ENCODE measurements around the gene VWA8.

DNA sequence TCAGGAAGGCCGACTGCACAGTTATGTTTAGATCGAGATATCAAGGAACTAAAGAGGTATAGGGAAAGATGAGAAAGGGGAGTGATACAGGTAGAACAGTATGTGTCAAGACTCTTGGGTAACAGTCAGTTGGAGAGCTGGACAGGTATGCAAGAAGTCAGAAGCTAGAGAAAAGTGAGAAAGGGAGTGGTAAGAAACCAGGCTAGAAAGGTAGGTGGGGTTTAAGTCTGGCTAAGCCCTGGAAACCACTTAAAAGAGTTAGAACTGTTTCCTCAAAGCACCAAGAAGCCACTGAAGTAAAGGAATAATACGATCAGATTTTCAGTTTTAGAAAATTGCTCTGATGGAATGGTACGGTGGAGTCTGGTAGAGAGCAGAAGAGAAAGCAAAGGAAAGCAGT, 196.4 kb downstream of the VWA8 start:
- TF ChIP-seq EZH2phosphoT487 (IDR thresholded peaks at IDR 0.05; ENCODE audit: unreplicated experiment), result no peak
- TF ChIP-seq CTCF (conservative IDR thresholded peaks at IDR 0.05; ENCODE audit: low read depth in 2 of 2), result no peak
- TF ChIP-seq REST (IDR thresholded peaks at IDR 0.05; ENCODE audit: unreplicated experiment), result no peak
- TF ChIP-seq EZH2 (IDR thresholded peaks at IDR 0.05; ENCODE audit: low read depth, unreplicated experiment), result no peak

Measured in GM23338 (cell line).